Cardiac fibroblast (primary cell): Measurements from ENCODE around the gene TNFAIP1.
A peak's percentile ranks its signal among the peaks of the same experiment; 100 is the strongest.

ENCODE experiments used
- DNase-seq, 2 donors: peaks; one replicate each; pipeline versions ENCODE4 v3.0.0 to v3.0.0-alpha.2; 2010; ENCODE audit warnings: low read depth in 2 of 2
- H3K4me3 ChIP-seq, 2 donors: replicated peaks in 1 of 2; 1 replicate in 1 of 2; 2 replicates in 1 of 2; pipeline ENCODE4 v1.5.1; 2011; ENCODE audit warnings: low read depth in 2 of 2, low read length in 2 of 2, mild to moderate bottlenecking in 2 of 2, moderate library complexity in 1 of 2
- CTCF ChIP-seq: IDR thresholded peaks from one replicate; pipeline ENCODE4 v1.5.1; 2011; ENCODE audit warnings: low read depth, mild to moderate bottlenecking, low read length, inconsistent platforms

TNFAIP1 gene

GRCh38 chr17:28341516-28341915 lies 6.0 kb downstream of the TNFAIP1 start:
- no peak for TF ChIP-seq CTCF
- no peak for DNase-seq
- H3K4me3 ChIP-seq = no peak overlapping the region

- no peak for TF ChIP-seq CTCF
- no peak for DNase-seq
- no peak overlapping the region for H3K4me3 ChIP-seq
Observed at GRCh38 chr17:28342313-28342712, 6.8 kb downstream of the TNFAIP1 start.

GRCh38 chr17:28343491-28343932 lies 8.0 kb downstream of the TNFAIP1 start:
- H3K4me3 ChIP-seq = no peak overlapping the region
- no peak for TF ChIP-seq CTCF
- no peak for DNase-seq

GRCh38 chr17:28344011-28344410 lies 8.4 kb downstream of the TNFAIP1 start:
- no peak for DNase-seq
- TF ChIP-seq CTCF = no peak
- H3K4me3 ChIP-seq = no peak overlapping the region

- TF ChIP-seq CTCF = no peak
- H3K4me3 ChIP-seq = no peak overlapping the region
- no peak for DNase-seq
Observed at GRCh38 chr17:28344435-28344901, 8.9 kb downstream of the TNFAIP1 start.

GRCh38 chr17:28345419-28346198 lies 10.0 kb downstream of the TNFAIP1 start:
- no peak overlapping the region for H3K4me3 ChIP-seq
- peak; percentile 15 to 49 for DNase-seq
- no peak for TF ChIP-seq CTCF

GRCh38 chr17:28346199-28346580 lies 10.6 kb downstream of the TNFAIP1 start:
- DNase-seq = no peak
- TF ChIP-seq CTCF = no peak
- no peak overlapping the region for H3K4me3 ChIP-seq
